DMS53 treated with DMSO at 0.1 percent for 48 hours (cell line): ENCODE measurements around the gene NBEA.

Source experiments
- DNase-seq: peaks from one replicate; lab custom pipeline; 2025; ENCODE audit not compliant: unreplicated experiment; lab: John Stamatoyannopoulos, UW

The NBEA gene

DNA sequence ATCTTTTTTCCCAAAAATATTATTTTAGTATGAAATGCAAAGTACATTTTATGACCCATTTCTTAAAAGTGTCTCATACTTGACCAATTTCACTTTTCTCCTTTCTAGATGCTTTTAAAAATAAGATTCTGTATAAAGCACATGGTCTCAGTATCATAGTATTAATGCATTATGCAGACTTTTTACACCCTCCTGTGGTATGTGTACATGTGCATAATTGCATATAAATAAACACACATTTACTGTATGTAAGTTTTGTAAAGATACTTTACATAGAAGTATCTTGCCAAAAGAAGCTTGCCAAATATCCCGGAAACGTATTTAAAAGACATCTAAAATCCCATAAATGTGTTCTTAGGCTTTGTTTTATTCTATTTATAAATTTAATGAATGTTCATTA lies 619.5 kb downstream of the NBEA start:
- DNase-seq: no peak

DNA sequence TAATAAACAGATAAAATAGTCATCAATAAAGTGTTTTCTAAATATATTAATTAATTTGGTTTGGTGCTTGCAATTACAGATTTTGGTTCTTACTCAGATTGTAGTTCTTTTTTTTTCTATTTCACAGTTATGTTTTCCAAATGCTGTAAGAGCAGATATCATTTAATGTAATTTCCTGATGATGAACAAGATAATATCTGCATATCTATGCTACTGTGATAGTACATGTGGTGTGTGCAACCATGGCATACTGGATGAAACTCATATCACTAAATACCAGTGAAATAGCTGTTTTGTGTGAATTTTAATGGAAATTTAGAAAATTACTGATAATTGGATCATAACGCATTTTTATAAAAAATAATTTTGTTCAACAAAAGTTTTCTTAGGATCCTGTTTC lies 623.2 kb downstream of the NBEA start:
- no peak for DNase-seq

- no peak for DNase-seq
Observed at GRCh38 chr13:35566340-35566739, 624.3 kb downstream of the NBEA start.

GRCh38 chr13:35567406-35567980 lies 625.4 kb downstream of the NBEA start:
- DNase-seq: no peak

- DNase-seq: no peak
Observed at GRCh38 chr13:35573639-35574038, 631.6 kb downstream of the NBEA start.

GRCh38 chr13:35592457-35592856 lies 650.4 kb downstream of the NBEA start:
- DNase-seq: no peak

- DNase-seq: no peak
Observed at GRCh38 chr13:35593651-35594050, 651.6 kb downstream of the NBEA start.

DNA sequence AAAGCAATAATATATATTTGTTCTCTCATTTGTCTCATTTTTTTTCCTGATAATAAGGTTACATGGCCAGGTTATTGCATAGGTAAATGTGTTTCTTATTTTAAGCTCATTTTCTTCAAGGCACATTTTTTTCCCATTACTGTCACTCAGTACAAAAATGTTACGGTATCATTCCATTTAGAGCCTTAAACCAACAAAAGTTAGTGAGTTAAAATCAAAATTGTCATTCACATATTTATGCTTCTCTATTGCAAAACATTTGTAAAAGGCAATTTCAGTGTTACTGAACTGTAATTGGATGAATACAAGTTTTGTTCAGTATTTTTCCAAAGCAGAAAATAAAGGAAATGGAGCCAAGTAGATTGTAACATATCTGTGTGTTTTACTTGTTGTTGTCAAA lies 652.0 kb downstream of the NBEA start:
- DNase-seq: no peak

DNA sequence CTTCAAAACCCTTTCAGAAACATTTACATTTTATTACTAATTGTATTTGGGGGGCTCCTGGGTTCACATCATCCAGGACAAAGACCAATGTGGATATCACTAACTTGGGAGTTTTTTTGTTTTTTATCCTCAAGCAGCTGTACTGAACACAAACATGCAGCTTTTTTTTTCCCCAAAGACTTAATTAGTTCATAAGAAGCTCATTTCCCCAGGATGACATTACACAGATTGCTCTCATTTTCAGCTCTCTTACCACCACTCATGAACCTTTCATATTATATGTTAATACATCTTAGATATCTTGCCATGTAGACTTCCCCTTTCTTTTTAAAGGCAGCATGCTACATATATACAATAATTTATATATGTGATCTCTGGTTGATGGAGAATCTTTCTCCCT lies 653.1 kb downstream of the NBEA start:
- DNase-seq: no peak

- no peak for DNase-seq
Observed at GRCh38 chr13:35596321-35597030, 654.4 kb downstream of the NBEA start.

DNA sequence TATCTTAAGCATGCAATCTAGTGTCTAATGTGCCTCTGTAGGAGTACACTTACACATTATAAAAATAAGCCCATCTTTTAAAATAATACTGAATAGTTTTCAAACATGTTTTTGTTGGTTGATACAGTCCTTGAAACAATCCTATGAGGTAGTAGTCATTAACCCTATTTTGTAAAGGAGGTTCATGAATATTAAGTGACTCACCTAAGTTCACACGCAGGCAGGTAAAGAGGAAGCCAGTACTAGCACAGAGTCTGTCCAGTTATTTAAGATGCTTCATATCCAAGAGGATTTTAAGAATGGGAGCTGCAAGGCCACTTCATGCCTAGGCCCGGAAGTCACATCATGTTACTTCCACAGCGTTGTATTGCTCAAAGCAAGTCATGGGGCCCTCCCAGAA lies 655.4 kb downstream of the NBEA start:
- DNase-seq: no peak

- DNase-seq: no peak
Observed at GRCh38 chr13:35598233-35598632, 656.2 kb downstream of the NBEA start.

DNA sequence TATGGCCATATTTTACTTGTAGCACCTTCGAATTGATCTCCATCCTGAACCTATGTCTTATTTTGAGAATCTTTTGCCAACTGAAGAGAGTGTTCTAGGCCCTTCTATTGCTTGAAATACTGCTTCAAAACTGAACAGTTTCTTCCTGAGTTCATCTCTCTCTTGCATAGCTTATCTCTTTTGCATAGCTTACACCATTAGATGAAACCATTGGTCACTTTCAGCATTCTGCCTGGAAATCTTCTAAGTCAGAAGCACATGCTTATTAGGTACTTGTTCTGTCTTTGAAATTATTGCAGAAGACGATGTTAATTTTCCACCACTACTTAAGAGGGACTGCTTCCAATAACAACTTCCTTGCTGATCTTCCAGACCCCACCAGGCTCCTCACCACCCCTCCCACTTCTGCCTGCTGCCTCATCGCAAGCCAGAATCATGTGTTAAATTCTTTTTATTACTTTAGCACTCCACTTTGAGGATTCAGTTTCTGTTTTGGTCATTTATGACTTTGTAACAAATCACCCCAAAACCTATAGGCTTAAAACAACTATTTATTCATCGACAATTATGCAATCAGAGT lies 656.8 kb downstream of the NBEA start:
- DNase-seq: no peak

DNA sequence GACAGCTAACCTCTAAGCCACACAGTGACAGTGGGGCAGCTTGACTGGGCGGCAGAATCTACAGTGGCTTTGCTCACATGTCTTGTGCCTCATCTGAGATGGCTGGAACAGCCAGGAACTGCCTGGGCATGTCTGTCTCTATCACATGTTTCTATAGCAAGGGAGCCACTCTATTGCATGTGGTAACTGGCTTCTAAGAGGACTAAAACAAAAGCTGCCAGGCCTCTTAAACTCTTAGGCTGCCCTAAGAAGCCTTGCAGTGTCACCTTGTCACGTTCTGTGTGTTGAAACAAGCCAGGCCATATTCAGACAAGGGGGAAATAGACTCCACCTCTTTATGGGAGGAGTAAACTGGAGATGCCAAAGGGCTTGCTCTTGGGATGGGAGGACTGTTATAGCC lies 657.3 kb downstream of the NBEA start:
- no peak for DNase-seq

DNA sequence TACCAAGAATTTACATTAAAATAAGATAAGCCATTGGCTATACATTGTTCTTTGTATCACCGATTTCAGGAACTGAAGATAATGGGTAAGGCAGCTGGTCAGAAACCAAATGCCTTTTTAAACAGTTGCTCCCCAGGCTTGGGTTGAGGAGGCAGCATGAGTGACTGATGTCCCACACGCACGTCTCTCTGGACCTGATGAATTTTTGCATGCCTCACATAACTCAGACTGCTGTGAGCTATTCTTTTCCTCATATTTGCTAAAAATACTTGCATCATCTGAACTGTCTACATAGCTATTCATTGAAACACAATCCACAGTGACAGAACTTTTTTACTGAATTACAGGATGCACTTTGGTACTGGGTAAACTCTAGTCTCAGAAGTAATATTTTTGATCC lies 658.1 kb downstream of the NBEA start:
- no peak for DNase-seq

- no peak for DNase-seq
Observed at GRCh38 chr13:35603593-35604285, 661.7 kb downstream of the NBEA start.

DNA sequence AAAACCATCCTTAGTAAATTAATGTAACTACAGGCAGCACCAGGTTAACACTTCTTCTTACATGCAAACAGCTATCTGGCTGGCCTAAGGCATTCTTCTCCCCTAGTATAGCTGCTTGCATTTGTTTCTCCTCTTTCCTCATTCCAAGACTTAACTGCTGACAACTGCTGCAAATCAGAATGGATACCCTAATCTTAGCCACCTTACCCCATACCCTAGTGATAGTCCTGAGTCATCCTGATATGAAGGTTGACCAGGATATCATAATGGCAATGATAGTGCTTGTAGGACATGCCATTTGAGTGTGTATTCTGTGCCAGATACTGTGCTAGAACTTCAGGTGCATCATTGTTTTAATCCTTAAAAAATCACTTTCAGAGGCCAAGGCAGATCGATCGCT lies 672.6 kb downstream of the NBEA start:
- no peak for DNase-seq

DNA sequence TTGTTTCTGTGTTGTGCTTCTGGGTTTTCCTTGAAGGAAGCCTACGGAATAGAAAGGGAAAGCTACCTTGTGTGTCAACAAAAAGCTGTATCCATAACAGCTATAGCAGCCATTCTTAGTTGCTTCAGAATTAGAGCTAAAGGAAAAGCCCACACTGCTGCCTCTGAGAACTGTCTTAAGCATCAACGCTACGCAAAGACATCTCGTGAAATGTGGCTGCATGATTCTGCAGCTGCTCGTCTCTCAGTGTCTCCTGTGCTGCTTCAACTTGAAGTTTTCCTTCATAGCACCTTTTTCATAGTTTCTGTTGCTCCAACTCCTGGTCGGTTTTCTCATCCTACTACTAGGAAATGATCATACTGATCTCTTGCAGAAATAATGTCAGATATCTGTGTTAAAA lies 675.4 kb downstream of the NBEA start:
- DNase-seq: no peak

DNA sequence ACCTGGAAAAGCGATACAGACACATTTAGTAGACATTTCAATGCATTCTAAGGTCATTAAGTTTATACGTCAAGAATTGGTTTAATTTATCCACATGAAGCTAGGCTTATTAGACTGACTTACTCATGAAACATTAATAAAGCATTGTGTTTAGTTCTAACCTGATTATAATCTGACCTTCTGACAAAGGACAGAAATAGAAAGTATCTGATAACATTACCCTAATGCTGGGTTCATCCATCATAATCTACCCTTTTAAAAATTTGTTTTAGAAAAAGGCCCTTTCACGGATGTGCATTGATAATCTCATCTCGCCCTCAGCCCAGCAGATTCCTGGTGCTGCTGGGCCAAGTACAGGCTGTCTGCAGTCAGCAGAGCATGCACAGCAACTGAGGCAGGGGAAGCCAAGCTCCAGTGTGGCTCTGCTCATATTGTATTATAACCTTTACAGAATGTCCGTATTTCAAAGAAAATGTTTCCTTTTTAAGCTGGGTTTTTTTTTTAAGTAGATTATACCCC lies 676.6 kb downstream of the NBEA start:
- no peak for DNase-seq

- peak; percentile 81 for DNase-seq
Observed at GRCh38 chr13:35621989-35622388, 679.9 kb downstream of the NBEA start.

DNA sequence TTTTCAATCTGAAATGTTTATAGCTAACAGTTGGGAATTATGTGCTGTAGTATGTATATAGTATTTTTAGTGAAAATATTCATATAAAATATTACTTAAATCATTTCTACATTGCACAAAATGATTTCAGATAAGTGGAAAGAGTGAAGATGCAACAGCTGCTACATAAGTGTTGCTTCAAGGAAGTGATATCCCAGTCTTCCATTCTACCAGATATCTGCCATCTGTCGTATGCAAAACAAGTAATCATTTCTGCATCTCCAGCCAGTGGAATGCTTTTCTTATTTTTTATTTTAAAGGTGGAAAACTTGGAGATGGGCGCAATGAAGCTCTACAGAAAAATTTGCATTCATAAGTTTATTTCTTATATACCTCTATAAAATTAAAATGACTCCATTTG lies 687.0 kb downstream of the NBEA start:
- no peak for DNase-seq
